Coronary artery (tissue), 2 donors: ENCODE measurements around the gene C18orf32.
"Not testable (repeated sequence)": the region's sequence is repeated elsewhere in the genome, so short reads cannot be mapped to it uniquely, and the experiment has no call there.

ENCODE experiments used
- DNase-seq: peaks from one replicate; pipeline ENCODE4 v3.0.0-alpha.2; 2017; ENCODE audit warnings: low spot score
- H3K27ac ChIP-seq, 2 donors: fragments of 200-600 bp; sonication (generic); one replicate each; pipeline ENCODE4 v1.5.1; 2016 to 2019
- H3K4me3 ChIP-seq: fragments of 200-600 bp; sonication (generic); 2 replicates; pipeline ENCODE4 v1.5.1; 2016; ENCODE audit warnings: mild to moderate bottlenecking, moderate library complexity
- TF ChIP-seq, protein P1 (sequence below): fragments of 200-600 bp; sonication (generic); IDR thresholded peaks from one replicate; pipeline ENCODE4 v1.5.1; 2019; ENCODE audit warnings: antibody characterized with exemption

C18orf32 gene

DNA sequence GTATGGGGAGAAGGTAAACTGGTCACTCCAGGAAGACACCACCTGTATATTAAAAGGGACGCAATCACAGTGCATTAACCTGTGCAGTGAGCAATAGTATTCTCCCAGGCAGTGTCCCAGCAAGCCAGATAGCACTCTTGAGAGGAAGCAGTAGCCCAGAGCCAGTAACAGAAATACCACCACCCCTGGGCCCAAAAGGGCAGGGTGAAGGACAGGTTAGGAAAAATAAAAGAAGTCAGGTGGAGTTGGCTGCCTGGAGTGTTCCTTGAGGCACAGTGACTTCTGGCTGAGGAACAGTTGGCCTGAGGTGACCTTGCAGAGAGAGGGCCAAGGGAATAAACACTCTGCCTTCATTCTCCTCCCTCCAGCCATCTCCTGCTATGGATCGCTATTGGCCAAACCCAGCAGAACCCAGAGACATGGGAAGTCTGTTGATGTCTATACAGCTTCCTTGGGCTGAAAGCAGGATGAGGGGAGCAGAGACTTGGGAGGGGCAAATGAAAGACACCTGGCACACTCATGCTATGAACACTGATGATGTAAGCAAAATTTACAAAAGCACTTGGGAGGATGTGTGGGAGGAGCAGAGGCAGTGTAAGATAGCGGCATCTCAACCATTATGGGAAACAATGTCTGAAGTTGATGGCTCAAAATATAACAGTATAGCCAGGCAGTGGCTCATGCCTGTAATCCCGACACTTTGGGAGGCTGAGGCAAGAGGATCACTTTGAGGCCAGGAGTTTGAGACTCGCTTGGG is 7.5 kb downstream of the C18orf32 start:
- H3K4me3 ChIP-seq, result no peak overlapping the region
- H3K27ac ChIP-seq, result no peak overlapping the region
- DNase-seq, result no peak
- TF ChIP-seq, protein P1, sequence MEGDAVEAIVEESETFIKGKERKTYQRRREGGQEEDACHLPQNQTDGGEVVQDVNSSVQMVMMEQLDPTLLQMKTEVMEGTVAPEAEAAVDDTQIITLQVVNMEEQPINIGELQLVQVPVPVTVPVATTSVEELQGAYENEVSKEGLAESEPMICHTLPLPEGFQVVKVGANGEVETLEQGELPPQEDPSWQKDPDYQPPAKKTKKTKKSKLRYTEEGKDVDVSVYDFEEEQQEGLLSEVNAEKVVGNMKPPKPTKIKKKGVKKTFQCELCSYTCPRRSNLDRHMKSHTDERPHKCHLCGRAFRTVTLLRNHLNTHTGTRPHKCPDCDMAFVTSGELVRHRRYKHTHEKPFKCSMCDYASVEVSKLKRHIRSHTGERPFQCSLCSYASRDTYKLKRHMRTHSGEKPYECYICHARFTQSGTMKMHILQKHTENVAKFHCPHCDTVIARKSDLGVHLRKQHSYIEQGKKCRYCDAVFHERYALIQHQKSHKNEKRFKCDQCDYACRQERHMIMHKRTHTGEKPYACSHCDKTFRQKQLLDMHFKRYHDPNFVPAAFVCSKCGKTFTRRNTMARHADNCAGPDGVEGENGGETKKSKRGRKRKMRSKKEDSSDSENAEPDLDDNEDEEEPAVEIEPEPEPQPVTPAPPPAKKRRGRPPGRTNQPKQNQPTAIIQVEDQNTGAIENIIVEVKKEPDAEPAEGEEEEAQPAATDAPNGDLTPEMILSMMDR, result no peak

DNA sequence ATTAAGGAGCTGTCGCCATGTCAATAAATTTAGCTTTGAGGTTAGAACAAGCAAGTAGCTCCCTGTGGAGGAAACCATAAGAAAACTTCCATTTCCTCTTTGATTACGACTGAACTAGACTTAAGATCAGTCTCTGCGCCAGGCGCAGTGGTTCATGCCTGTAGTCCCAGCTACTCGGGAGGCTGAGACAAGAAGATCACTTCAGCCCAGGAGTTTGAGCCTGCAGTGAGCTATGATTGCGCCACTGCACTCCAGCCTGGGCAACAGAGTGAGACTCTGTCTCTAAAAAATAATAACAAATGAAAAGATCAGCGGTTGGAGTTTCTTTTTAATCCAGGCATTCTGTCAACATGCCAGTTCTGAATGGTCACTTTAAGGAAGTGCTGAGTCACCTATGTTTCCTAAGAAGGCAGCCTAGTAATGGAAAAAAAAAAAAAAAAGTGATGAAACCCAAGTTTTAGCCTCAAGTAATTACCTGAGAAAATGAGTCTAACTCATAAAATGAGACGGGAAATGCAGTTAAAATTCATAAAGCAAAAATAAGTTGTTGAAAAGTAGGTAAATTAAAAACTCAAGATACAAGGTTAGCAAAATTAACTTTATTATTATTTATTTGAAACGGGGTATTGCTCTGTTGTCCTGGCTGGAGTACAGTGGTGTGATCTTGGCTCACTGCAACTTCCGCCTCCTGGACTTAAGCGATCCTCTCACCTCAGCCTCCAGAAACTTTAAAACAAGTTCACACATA is 10.2 kb downstream of the C18orf32 start:
- no peak overlapping the region for H3K4me3 ChIP-seq
- TF ChIP-seq, protein P1, result no peak
- no peak for DNase-seq
- peak overlapping the region in 1 of 2 donors; percentile 19 for H3K27ac ChIP-seq

DNA sequence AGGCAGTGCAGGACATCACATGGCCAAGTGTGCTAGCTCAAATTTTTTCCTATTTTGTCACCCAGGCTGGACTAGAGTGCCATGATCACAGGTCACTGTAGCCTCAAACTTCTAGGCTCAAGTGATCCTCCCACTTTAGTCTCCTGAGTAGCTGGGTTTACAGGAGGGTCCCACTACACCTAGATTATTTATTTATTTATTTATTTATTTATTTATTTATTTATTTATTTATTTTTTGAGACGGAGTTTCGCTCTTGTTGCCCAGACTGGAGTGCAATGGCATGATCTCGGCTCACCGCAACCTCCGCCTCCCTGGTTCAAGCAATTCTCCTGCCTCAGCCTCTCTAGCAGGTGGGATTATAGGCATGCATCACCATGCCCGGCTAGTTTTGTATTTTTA is 12.1 kb downstream of the C18orf32 start:
- not testable (repeated sequence) for H3K27ac ChIP-seq, H3K4me3 ChIP-seq, DNase-seq

DNA sequence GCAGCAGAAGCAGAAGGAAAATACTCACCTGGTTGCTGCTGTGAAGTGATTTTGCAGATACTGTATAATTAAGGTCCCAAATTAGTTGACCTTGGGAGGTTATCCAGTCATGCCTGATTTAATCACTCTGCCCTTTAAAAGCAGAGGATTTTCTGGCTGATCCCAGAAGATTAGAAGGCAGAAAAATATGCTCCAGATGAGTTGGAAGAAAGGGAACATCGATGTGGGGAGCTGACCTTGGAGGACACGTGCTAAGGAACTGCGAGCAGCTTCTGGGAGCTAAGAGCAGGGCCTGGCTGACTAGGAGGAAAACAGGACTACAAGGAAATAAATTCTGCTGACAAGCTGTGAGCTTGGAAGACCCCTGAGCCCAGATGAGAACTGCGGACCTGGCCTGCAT is 13.3 kb downstream of the C18orf32 start:
- Histone ChIP-seq H3K4me3 (no peak overlapping the region), H3K27ac (no peak overlapping the region)
- DNase-seq, result no peak
- TF ChIP-seq, protein P1, result no peak

DNA sequence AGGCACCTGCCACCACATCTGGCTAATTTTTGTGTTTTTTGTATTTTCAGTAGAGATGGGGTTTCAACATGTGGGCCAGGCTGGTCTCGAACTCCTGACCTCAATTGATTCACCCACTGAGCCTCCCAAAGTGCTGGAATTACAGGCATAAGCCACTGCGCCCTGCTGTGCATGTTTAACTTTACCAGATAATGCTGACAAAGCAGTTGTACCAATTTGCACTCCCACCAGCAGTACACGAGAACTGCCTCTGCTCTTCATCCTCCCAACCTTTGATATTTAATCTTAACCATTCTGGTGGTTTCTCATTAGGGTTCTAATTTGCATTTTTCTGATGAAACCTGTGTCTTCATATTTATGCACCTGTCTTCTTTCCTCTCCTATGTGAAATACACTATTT is 14.6 kb downstream of the C18orf32 start:
- DNase-seq, result no peak
- H3K4me3 ChIP-seq, result no peak overlapping the region
- H3K27ac ChIP-seq, result no peak overlapping the region
- TF ChIP-seq, protein P1, result no peak

DNA sequence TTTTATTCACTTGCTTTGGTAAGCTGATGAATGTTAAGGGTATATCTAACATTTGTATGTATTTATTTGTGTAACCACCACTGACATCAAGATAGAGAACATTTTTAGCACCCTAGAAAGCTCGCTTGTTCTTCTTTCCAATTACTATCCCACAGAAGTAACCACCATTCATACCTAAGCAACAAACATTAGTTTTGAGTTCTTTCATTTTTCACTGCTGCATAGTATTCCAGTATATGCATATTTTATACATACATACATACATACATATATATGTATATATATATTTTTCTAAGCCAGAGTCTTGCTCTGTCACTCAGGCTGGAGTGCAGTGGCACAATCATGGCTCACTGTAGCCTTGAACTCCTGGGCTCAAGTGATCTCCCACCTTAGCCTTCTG is 15.5 kb downstream of the C18orf32 start:
- Histone ChIP-seq H3K27ac (no peak overlapping the region), H3K4me3 (no peak overlapping the region)
- TF ChIP-seq, protein P1, result no peak
- no peak for DNase-seq

DNA sequence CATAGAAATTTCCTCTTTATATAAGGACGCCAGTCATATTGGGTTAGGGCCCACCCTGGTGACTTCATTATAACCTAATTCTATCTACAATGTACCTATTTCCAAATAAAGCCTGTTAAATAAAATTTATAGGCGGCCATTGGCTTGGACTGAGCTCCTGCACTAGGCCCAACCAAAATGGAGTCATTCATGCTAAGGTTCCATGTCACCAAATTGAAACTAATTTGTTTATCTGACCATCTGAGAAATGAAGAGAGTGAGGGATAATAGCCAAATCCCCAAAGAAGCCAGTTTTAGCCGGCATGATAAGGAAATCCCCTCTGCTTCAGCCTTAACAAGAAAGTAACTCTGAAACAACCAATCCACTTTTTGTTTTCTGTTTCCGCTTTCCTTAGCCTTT is 19.4 kb downstream of the C18orf32 start:
- TF ChIP-seq, protein P1, result no peak
- Histone ChIP-seq H3K4me3 (no peak overlapping the region), H3K27ac (no peak overlapping the region)
- no peak for DNase-seq
